ENCODE results near the gene AK1. TPM values are rescaled to one million over a fixed set of nuclear protein-coding genes. Genes with fewer than 3 reads are reported as not detected.

AK1 gene
- total and polyA plus RNA-seq, 10 of the 15 experiments (the other 5 are each of a cell fraction or from before 2014, with no cell fraction given), result 0.23 to 3.1 (median 1.8) TPM

- TF ChIP-seq BHLHE40 (IDR thresholded peaks at IDR 0.05; ENCODE audit: borderline replicate concordance in 1 of 2, low read depth in 2 of 2, low read length in 1 of 2) (peak in 1 of 2 experiments; percentile 64; a peak in 2 of 4 replicates), ESRRA (IDR thresholded peaks at IDR 0.05; ENCODE audit: low read length) (no peak), SMC3 (IDR thresholded peaks at IDR 0.05; ENCODE audit: borderline replicate concordance, low read length) (peak; percentile 90), SMAD5 (IDR thresholded peaks at IDR 0.05; ENCODE audit: low read depth) (no peak), PKNOX1 (IDR thresholded peaks at IDR 0.05) (no peak), RELA (IDR thresholded peaks at IDR 0.05; ENCODE audit: borderline replicate concordance, partially characterized antibody) (peak; percentile 55), PRDM15 (CRISPR knock-in tag; IDR thresholded peaks at IDR 0.05) (no peak), HCFC1 (IDR thresholded peaks at IDR 0.05; ENCODE audit: low read length) (no peak), POU2F2 (IDR thresholded peaks at IDR 0.05; ENCODE audit: borderline replicate concordance, low read depth, low read length) (peak; percentile 71; the same call in 1 of the 3 replicates), ATF7 (IDR thresholded peaks at IDR 0.05; ENCODE audit: low read depth) (no peak), CREM (IDR thresholded peaks at IDR 0.05; ENCODE audit: low read depth) (no peak), NFIC (IDR thresholded peaks at IDR 0.05; ENCODE audit: low read depth, low read length) (no peak), EP300 (IDR thresholded peaks at IDR 0.05; ENCODE audit: borderline replicate concordance in 1 of 2, control insufficient read depth in 1 of 2, low read depth in 2 of 2, low read length in 2 of 2) (no peak), RAD51 (IDR thresholded peaks at IDR 0.05) (no peak), RB1 (IDR thresholded peaks at IDR 0.05; ENCODE audit: borderline replicate concordance) (0 out of 2 replicates have a peak, but pooled peaks have one; percentile 46), CBFB (IDR thresholded peaks at IDR 0.05; ENCODE audit: low read depth) (no peak)
These were observed 44.2 kb upstream of the AK1 start (continued) for GRCh38 chr9:127921557-127922120.

All from GM12878 (cell line).